HepG2 (cell line): ENCODE measurements around the gene HSPB2. TPM values are rescaled to one million over a fixed set of nuclear protein-coding genes. Genes with fewer than 3 reads are reported as not detected.

ENCODE experiments used
- ERF ChIP-seq: IDR thresholded peaks from 2 replicates; pipeline ENCODE4 v1.6.1; 2018; ENCODE audit warnings: missing biosample characterization, missing genetic modification reagents
- HDAC6 ChIP-seq: fragments of 200-600 bp; sonication (generic); IDR thresholded peaks from 2 replicates; pipeline ENCODE4 v1.7.0; 2017; ENCODE audit warnings: mild to moderate bottlenecking, antibody characterized with exemption, low read length, low read depth
- JUN ChIP-seq: sonication (generic); formaldehyde crosslinking; IDR thresholded peaks from 2 replicates; pipeline ENCODE4 v1.4.0; 2020; ENCODE audit warnings: mild to moderate bottlenecking, missing genetic modification reagents
- KAT8 ChIP-seq: IDR thresholded peaks from 2 replicates; pipeline ENCODE4 v1.6.1; 2016; ENCODE audit warnings: missing genetic modification reagents, missing compliant biosample characterization
- KDM6A ChIP-seq: IDR thresholded peaks from 2 replicates; pipeline ENCODE4 v1.6.1; 2016; ENCODE audit warnings: low read depth
- MED13 ChIP-seq: sonication (generic); formaldehyde crosslinking; IDR thresholded peaks from 2 replicates; pipeline ENCODE4 v1.5.0; 2020; ENCODE audit warnings: missing genetic modification reagents
- MZF1 ChIP-seq: sonication (generic); formaldehyde crosslinking; IDR thresholded peaks from 2 replicates; pipeline ENCODE4 v1.8.1; 2023; ENCODE audit warnings: mild to moderate bottlenecking, missing genetic modification reagents, borderline replicate concordance
- NAIF1 ChIP-seq: sonication (generic); formaldehyde crosslinking; IDR thresholded peaks from 2 replicates; pipeline ENCODE4 v1.5.0; 2020; ENCODE audit warnings: mild to moderate bottlenecking, missing genetic modification reagents, borderline replicate concordance
- SMAD9 ChIP-seq: sonication (generic); formaldehyde crosslinking; IDR thresholded peaks from 2 replicates; pipeline ENCODE4 v1.5.1; 2020; ENCODE audit warnings: mild to moderate bottlenecking, missing genetic modification reagents
- SP5 ChIP-seq: IDR thresholded peaks from 2 replicates; pipeline ENCODE4 v1.6.1; 2016; ENCODE audit warnings: low read depth, borderline replicate concordance
- TEAD2 ChIP-seq: sonication (generic); formaldehyde crosslinking; IDR thresholded peaks from 2 replicates; pipeline ENCODE4 v1.9.0; 2021; ENCODE audit warnings: missing genetic modification reagents
- ZFP36 ChIP-seq: fragments of 150-350 bp; IDR thresholded peaks from 2 replicates; pipeline ENCODE4 v1.6.1; 2018; ENCODE audit warnings: borderline replicate concordance, low read length, low read depth; ENCODE audit not compliant: partially characterized antibody
- ZFY ChIP-seq: sonication (generic); formaldehyde crosslinking; IDR thresholded peaks from 2 replicates; pipeline ENCODE4 v1.4.0; 2020; ENCODE audit warnings: missing genetic modification reagents
- ZNF12 ChIP-seq: sonication (generic); formaldehyde crosslinking; IDR thresholded peaks from 2 replicates; pipeline ENCODE4 v1.5.0; 2020; ENCODE audit warnings: missing genetic modification reagents
- ZNF670 ChIP-seq: sonication (generic); formaldehyde crosslinking; IDR thresholded peaks from 2 replicates; pipeline ENCODE4 v1.8.0; 2022; ENCODE audit warnings: mild to moderate bottlenecking, missing genetic modification reagents, borderline replicate concordance
- ZNF780A ChIP-seq: sonication (generic); formaldehyde crosslinking; IDR thresholded peaks from 2 replicates; pipeline ENCODE4 v1.8.0; 2022; ENCODE audit warnings: mild to moderate bottlenecking, missing genetic modification reagents, moderate library complexity
- ZNF782 ChIP-seq: sonication (generic); formaldehyde crosslinking; IDR thresholded peaks from 2 replicates; pipeline ENCODE4 v1.4.0; 2020; ENCODE audit warnings: missing genetic modification reagents, mild to moderate bottlenecking, borderline replicate concordance
- polyA plus RNA-seq, 8 experiments: library from polyadenylated mRNA; depleted of rRNA in 3 of 8; stranded (reverse) in 7 of 8; unstranded in 1 of 8; fragments of >200 nt; fragmentation: Illumina TruSeq in 4 of 8; extraction: Trizol in 4 of 8; gene quantifications; 2 replicates each; pipeline versions ENCODE4 v1.2.1 to v1.2.3, GENCODE V29; 2011 to 2016; ENCODE audit warnings: low read depth in 4 of 8, missing spikeins in 1 of 8, mixed read lengths in 1 of 8; ENCODE audit not compliant: insufficient read depth in 1 of 8
- total RNA-seq, 5 experiments: library from RNA; depleted of rRNA; stranded (reverse); fragments of >200 nt; fragmentation: Illumina TruSeq; extraction: Trizol; gene quantifications; 2 replicates each; pipeline ENCODE4 v1.2.3, GENCODE V29; 2016; ENCODE audit warnings: low read depth in 1 of 5
- TF ChIP-seq, protein P1 (sequence below): sonication (generic); formaldehyde crosslinking; IDR thresholded peaks from 2 replicates; pipeline ENCODE4 v1.8.0; 2022; ENCODE audit warnings: mild to moderate bottlenecking, missing genetic modification reagents, moderate library complexity
- TF ChIP-seq, protein P2 (sequence below): IDR thresholded peaks from 2 replicates; pipeline ENCODE4 v1.6.1; 2016; ENCODE audit warnings: low read depth
- TF ChIP-seq, protein P3 (sequence below): IDR thresholded peaks from 2 replicates; pipeline ENCODE4 v1.6.1; 2012; ENCODE audit warnings: low read length, improper control_type of control experiment
- TF ChIP-seq, protein P4 (sequence below): sonication (generic); formaldehyde crosslinking; IDR thresholded peaks from 2 replicates; pipeline ENCODE4 v1.5.1; 2020; ENCODE audit warnings: missing genetic modification reagents, mild to moderate bottlenecking, borderline replicate concordance

The HSPB2 gene
- total and polyA plus RNA-seq, 2 of the 13 experiments (the other 11 are each of a cell fraction or from before 2014, with no cell fraction given) = 0.04 TPM; not detected in 1

DNA sequence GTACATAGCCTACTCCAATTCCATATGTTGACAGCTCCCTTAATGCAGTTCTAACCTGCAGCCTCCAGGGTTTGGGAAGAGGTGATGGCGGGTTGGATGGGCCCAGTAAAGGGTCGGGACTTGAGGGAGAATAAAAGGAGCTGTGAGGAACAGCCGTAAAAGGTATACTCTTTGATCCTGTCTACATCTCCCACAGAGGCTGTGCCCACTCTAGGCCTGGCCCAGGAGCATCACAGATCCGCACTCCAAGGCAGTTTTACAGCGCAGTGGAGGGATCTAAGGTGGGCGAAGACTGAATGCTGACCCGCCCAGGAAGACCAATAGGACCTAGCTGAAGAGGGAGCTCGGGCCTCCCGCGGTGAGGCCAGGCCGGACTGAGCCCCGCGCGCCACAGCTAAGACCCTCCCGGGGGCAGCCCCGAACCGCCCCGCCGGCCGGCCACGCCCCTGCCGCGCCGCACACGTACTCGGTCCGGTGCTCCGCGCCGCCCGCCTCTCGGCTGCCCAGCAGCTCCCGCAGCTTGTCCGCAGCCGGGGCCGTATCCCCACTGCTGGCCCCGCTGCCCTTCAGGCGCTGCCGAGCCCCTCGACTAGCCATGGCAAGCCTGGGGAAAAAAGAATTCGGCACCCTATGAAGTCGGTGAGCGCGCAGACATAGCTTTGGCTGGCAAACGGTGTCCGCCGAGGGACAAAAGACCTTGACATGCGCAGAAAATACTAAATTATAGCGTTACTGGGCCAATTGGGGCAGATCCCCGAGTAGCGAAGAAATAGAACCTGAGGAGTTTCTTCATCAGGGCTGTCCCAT, 41.4 kb upstream of the HSPB2 start, which contains the start of gene ALG9 (continued):
- TF ChIP-seq, protein P1, sequence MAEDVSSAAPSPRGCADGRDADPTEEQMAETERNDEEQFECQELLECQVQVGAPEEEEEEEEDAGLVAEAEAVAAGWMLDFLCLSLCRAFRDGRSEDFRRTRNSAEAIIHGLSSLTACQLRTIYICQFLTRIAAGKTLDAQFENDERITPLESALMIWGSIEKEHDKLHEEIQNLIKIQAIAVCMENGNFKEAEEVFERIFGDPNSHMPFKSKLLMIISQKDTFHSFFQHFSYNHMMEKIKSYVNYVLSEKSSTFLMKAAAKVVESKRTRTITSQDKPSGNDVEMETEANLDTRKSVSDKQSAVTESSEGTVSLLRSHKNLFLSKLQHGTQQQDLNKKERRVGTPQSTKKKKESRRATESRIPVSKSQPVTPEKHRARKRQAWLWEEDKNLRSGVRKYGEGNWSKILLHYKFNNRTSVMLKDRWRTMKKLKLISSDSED (CRISPR knock-in tag) = no peak
- TF ChIP-seq, protein P2, sequence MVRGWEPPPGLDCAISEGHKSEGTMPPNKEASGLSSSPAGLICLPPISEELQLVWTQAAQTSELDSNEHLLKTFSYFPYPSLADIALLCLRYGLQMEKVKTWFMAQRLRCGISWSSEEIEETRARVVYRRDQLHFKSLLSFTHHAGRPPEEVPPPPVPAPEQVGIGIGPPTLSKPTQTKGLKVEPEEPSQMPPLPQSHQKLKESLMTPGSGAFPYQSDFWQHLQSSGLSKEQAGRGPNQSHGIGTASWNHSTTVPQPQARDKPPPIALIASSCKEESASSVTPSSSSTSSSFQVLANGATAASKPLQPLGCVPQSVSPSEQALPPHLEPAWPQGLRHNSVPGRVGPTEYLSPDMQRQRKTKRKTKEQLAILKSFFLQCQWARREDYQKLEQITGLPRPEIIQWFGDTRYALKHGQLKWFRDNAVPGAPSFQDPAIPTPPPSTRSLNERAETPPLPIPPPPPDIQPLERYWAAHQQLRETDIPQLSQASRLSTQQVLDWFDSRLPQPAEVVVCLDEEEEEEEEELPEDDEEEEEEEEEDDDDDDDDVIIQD = 0 out of 2 replicates have a peak, but pooled peaks have one; percentile 36
- TF ChIP-seq ZNF670 (CRISPR knock-in tag) (no peak), SMAD9 (no peak), ZNF782 (CRISPR knock-in tag) (no peak), TEAD2 (no peak), NAIF1 (CRISPR knock-in tag) (no peak), ZFP36 (no peak), ZNF780A (CRISPR knock-in tag) (no peak), MED13 (no peak), ZNF12 (CRISPR knock-in tag) (0 out of 2 replicates have a peak, but pooled peaks have one; percentile 17), KDM6A (no peak), ERF (0 out of 2 replicates have a peak, but pooled peaks have one; percentile 28), ZFY (CRISPR knock-in tag) (peak; percentile 96), SP5 (CRISPR knock-in tag) (peak; percentile 26; the same call in 1 of the 2 replicates), JUN (CRISPR knock-in tag) (no peak), KAT8 (CRISPR knock-in tag) (peak; percentile 78), MZF1 (CRISPR knock-in tag) (no peak), HDAC6 (no peak)
- TF ChIP-seq, protein P3, sequence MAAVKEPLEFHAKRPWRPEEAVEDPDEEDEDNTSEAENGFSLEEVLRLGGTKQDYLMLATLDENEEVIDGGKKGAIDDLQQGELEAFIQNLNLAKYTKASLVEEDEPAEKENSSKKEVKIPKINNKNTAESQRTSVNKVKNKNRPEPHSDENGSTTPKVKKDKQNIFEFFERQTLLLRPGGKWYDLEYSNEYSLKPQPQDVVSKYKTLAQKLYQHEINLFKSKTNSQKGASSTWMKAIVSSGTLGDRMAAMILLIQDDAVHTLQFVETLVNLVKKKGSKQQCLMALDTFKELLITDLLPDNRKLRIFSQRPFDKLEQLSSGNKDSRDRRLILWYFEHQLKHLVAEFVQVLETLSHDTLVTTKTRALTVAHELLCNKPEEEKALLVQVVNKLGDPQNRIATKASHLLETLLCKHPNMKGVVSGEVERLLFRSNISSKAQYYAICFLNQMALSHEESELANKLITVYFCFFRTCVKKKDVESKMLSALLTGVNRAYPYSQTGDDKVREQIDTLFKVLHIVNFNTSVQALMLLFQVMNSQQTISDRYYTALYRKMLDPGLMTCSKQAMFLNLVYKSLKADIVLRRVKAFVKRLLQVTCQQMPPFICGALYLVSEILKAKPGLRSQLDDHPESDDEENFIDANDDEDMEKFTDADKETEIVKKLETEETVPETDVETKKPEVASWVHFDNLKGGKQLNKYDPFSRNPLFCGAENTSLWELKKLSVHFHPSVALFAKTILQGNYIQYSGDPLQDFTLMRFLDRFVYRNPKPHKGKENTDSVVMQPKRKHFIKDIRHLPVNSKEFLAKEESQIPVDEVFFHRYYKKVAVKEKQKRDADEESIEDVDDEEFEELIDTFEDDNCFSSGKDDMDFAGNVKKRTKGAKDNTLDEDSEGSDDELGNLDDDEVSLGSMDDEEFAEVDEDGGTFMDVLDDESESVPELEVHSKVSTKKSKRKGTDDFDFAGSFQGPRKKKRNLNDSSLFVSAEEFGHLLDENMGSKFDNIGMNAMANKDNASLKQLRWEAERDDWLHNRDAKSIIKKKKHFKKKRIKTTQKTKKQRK = no peak
- TF ChIP-seq, protein P4, sequence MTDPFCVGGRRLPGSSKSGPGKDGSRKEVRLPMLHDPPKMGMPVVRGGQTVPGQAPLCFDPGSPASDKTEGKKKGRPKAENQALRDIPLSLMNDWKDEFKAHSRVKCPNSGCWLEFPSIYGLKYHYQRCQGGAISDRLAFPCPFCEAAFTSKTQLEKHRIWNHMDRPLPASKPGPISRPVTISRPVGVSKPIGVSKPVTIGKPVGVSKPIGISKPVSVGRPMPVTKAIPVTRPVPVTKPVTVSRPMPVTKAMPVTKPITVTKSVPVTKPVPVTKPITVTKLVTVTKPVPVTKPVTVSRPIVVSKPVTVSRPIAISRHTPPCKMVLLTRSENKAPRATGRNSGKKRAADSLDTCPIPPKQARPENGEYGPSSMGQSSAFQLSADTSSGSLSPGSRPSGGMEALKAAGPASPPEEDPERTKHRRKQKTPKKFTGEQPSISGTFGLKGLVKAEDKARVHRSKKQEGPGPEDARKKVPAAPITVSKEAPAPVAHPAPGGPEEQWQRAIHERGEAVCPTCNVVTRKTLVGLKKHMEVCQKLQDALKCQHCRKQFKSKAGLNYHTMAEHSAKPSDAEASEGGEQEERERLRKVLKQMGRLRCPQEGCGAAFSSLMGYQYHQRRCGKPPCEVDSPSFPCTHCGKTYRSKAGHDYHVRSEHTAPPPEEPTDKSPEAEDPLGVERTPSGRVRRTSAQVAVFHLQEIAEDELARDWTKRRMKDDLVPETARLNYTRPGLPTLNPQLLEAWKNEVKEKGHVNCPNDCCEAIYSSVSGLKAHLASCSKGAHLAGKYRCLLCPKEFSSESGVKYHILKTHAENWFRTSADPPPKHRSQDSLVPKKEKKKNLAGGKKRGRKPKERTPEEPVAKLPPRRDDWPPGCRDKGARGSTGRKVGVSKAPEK (CRISPR knock-in tag) = no peak
